Activated CD4-positive, CD25-positive, alpha-beta regulatory T cell treated with anti-CD3 and anti-CD28 coated beads, Interleukin-2, amount 50 U/mL, for 72 hours (primary cell): ENCODE measurements around the gene EXOC3L2.
"Not testable (repeated sequence)": the region's sequence is repeated elsewhere in the genome, so short reads cannot be mapped to it uniquely, and the experiment has no call there.

Experiments
- DNase-seq: peaks from one replicate; pipeline ENCODE4 v3.0.0; 2021

The EXOC3L2 gene

DNA sequence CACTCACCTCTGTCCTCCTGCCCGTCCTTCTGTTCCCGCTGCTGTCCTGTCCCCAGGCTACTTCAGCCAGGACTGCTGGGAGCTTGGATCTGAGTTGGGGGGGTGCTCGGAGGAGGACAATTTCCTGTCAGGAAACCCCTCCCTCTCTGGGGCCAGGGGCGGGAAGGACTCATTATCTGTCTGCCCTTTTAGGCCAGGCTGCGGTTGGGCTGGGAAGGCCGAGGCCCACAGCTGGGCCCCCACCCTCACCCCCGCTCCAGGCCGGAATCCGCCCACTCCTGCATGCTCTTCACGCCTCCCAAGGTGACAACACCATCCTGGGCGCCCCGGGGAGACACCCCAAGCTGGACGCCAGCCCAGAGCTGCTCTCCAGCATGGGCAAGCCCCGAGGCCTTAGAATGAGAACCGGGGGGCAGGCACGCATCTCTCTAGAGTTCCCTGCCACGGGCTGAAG lies at the start of gene EXOC3L2:
Gene EXOC3L2, minus strand, starts transcription at position 74 of the 454 bp plus-strand sequence. CDS start 6,362 bp downstream, outside the sequence.
- no peak for DNase-seq

GRCh38 chr19:45294291-45295029 lies 49.3 kb upstream of the EXOC3L2 start:
- DNase-seq: no peak

- no peak for DNase-seq
Measured at GRCh38 chr19:45293682-45294081, 48.5 kb upstream of the EXOC3L2 start.

- DNase-seq: no peak
Measured at GRCh38 chr19:45291834-45292233, 46.6 kb upstream of the EXOC3L2 start.

DNA sequence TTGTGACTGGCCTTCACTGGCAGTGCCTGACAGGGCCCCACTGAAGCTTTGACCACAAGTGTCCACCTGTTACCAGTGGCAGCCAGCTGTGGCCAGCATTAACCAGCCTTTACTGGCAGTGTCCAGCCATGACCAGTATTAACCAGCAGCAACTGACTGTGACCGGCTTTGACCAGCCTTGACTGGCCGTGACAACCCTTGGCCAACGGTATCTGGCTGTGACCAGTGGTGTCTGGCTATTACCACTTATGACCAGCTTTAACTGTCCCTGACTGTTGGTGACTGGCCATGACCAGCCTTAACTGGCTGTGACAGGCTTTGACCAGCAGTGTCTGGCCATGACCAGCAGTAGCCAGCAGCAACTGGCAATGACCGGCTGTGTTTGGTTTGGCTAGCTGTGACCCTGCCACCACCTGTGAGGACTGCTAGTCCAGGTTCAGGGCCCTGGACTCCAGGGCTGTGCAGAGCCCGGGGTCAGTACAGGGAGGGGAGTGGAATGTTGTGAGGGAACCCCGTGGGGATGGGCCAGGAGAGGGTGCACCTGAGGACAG lies 45.2 kb upstream of the EXOC3L2 start:
- no peak for DNase-seq

GRCh38 chr19:45283443-45284033 lies 38.3 kb upstream of the EXOC3L2 start:
- no peak for DNase-seq

DNA sequence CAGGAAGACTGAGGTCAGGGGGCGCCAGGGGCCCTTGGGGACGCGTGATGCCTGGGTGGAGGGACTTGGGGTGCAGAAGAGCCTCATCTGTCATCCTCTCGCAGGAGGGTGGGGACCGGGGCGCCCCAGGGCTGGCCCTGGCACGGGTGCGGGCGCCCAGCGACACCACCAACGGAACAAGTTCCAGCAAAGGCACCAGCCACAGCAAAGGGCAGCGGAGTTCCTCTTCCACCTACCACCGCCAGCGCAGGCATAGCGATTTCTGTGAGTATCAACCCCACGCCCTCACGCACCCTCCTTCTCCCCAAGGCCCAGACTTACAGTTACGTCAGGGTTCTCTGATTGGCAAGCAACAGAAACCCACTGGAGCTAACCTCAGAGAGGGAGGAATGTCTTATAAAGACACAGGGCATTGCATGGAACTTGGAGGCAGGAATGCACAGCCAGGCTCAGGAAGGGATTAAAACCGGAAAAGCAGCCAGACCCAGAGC lies 35.3 kb upstream of the EXOC3L2 start:
- DNase-seq: no peak

DNA sequence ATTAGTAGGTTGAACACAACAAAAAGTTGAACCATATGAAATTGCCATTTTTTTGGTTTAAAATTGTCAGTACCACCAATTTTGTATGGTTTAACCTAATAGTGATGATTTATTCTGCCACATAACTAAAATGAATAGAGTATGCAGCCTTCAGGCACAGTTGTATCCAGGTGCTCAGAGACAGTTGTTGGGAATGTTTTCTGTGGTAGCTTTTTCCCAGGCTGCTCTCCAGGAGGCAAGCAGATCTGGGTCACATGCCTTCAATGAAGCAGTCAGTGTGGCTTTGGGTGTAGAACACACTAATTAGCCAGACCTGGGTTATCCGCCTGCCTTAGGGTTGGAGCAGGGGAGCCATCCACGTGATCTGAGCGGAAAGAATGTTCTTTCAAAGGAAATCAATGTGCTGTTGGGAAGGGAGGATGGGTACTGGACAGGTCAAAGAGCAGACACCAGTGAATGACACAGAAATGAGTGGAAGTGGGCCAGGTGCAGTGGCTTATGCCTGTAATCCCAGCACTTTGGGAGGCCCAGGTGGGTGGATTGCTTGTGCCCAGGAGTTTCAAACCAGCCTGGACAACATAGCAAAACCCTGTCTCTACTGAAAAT lies 34.5 kb upstream of the EXOC3L2 start:
- DNase-seq: no peak

DNA sequence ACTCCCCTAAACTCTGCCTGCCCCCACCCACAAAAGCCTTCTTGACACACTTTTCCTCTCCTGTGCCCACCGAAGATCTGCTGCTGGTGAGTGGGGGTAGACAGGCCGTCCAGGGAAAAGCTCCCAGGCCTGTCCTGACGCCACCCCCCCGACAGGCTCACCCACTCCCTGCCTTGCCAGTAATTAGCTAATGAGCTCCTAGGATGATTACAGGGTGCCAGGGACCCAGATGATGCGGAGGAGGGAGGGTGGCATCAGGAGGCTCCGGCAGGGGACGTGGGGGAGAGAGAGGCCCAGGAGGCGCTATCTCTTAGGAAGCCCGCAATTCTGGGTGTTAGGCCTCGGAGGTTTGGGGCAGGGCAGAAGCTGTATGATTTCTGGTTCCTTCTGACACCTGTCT lies 32.9 kb upstream of the EXOC3L2 start:
- DNase-seq: no peak

GRCh38 chr19:45276284-45276687 lies 31.1 kb upstream of the EXOC3L2 start:
- no peak for DNase-seq

GRCh38 chr19:45275370-45275971 lies 30.3 kb upstream of the EXOC3L2 start:
- DNase-seq: no peak

- no peak for DNase-seq
Measured at GRCh38 chr19:45273521-45273855, 28.3 kb upstream of the EXOC3L2 start.

DNA sequence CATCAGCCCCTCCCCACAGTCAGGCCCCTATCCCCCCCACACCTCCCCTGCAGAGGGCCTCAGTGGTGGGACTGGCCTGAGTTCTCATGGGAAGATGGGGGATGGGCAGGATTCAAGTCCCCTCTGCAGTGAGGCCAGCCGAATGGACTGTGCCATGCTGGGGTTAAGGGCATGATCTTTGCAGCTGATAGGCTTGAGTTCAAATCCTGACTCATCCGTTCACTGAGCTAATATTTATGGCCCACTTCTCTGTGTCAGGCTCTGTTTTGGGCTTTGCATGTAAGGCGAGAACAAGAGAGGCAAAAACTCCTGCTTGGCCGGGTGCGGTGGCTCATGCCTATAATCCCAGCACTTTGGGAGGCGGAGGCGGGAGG lies 26.5 kb upstream of the EXOC3L2 start:
- DNase-seq: no peak

DNA sequence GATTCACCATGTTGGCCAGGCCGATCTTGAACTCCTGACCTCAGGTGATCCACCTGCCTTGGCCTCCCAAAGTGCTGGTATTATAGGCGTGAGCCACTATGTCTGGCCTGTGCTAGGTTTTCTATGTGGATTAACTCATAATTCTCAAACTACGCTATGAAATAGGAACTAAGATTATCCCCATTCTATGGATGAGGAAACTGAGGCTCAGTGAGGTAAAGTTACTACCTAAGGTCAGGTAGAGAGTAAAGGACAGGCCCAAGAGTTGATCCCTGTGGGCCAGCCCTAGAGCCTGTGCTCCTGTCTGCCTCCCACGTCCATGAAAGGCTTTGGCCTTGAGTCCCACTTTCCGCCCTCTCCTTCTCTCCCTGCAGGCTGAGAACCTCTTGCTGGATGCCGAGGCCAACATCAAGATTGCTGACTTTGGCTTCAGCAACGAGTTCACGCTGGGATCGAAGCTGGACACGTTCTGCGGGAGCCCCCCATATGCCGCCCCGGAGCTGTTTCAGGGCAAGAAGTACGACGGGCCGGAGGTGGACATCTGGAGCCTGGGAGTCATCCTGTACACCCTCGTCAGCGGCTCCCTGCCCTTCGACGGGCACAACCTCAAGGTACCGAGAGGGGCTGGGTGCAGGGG lies 26.0 kb upstream of the EXOC3L2 start:
- DNase-seq: no peak

DNA sequence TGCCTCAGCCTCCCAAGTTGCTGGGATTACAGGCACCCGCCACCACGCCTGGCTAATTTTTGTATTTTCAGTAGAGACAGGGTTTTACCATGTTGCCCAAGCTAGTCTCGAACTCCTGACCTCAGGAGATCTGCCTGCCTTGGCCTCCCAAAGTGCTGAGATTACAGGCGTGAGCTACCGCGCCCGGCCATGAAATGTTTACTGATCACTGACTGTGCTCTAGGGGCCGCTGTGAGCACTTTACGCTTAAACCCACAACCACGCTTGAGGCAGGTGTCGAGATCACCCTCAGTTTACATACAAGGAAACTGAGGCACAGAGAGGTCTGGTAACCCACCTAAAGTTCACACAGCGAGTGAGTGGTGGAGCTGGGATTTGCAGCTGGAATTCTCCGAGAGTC lies 24.7 kb upstream of the EXOC3L2 start:
- DNase-seq: not testable (repeated sequence)

DNA sequence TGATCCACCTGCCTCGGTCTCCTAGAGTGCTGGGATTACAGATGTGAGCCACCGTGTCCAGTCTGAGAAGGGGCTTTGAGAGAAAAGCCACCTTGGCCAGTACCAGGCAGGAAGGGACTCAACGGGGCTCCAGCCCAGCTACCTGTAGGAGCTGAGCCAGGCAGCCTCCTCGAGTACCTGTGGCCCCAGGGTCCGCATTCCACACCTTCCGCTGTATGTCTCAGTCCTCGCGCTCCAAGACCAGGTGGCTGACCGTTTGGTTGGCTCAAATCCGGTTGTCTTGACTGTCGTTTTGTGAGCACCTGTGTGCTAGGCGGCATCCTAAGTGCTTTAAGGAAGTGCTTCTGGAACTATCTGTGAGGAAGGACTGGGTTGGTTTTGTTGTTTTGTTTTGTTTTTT lies 22.1 kb upstream of the EXOC3L2 start:
- no peak for DNase-seq

DNA sequence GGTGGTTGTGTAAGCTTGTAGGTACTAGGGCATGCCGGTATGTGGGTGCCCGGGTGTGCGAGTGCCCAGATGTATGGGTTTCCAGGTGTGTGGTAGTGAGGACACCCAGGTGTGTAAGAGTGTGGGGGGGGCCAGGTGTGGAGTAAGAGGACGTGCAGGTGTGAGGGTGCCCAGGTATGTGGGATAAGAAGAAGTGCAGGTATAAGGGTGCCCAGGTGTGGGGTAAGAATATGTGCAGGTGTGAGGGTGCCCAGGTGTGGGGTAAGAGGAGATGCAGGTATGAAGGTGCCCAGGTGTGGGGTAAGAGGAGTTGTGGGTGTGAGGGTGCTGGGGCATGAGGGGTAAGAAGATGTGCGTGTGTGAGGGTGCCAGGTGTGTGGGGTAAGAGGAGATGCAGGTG lies 20.2 kb upstream of the EXOC3L2 start:
- DNase-seq: no peak

DNA sequence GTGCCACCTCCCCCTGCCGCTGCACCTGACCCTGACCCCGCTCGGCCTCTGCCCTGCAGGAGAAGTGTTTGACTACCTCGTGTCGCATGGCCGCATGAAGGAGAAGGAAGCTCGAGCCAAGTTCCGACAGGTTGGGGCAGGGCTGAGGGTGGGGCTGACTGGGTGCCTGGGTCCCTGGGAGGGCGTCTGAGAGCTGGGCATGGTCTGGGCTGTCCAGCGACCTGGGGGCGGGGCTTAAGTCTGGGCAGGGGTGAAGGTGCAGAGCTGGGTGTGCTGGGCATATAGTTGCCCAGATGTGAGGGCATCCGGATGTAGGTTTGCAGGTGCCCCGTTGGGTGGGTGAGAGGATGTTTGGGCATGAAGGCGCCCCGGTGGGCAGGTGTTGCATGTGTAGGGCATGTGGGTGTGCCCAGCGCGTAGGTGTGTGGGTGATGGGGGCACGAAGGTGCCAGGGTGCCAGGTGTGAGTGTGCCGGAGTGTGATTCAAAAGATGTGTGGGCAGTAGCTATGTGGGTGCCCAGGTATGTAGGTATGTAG lies 19.6 kb upstream of the EXOC3L2 start:
- no peak for DNase-seq

DNA sequence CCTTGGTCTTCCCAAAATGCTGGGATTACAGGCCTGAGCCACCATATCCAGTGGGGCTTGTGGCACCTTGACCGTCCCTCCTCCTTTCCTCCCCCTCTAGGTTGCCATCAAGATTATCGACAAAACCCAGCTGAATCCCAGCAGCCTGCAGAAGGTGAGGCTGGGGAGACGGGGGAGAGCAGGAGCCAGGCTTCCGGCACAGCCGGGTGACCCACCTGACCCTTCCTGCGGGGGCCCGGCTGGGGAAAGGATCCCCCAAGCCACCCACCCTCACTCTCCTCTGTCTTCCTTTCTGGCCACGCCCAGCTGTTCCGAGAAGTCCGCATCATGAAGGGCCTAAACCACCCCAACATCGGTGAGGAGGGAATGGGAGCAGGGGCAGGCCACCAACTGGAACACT lies 17.8 kb upstream of the EXOC3L2 start:
- no peak for DNase-seq

DNA sequence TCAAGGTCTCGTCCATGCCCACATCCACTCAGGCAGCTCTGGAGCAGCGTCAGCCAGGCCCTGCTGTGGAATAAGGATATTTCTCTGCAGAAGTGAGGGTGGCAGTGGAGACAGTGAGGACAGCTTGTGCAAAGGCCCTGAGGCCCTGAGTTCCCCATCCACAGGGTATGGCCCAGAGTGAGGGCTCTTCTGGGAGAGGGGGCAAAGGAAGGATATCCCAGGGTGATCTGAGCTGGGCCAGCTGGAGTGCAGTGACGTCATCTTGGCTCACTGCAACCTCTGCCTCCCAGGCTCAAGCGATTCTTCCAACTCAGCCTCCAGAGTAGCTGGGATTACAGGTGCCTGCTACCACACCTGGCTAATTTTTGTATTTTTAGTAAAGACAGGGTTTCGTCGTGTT lies 17.4 kb upstream of the EXOC3L2 start:
- DNase-seq: no peak

DNA sequence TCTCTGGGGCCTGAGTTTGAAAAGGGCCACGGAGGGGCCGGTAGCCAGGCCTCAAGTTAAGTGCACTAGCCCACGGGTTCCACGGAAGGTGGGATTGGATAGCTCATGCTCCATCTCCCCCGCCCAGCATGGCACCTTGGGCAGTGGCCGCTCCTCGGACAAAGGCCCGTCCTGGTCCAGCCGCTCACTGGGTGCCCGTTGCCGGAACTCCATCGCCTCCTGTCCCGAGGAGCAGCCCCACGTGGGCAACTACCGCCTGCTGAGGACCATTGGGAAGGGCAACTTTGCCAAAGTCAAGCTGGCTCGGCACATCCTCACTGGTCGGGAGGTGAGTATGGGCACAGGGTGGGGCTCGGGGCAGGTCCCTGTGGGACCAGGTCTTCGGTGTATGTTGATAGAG lies 13.7 kb upstream of the EXOC3L2 start:
- no peak for DNase-seq

GRCh38 chr19:45256836-45257235 lies 11.6 kb upstream of the EXOC3L2 start:
- DNase-seq: no peak
